H7 (cell line): ENCODE data around the gene KDM3B. TPM values are rescaled to one million over a fixed set of nuclear protein-coding genes. Genes with fewer than 3 reads are reported as not detected.
"Not testable (repeated sequence)": the region's sequence is repeated elsewhere in the genome, so short reads cannot be mapped to it uniquely, and the experiment has no call there.

Experiments
- DNase-seq: peaks from one replicate; pipeline ENCODE4 v3.0.0; 2012
- H3K27me3 ChIP-seq: 2 replicates; pipeline ENCODE4 v1.6.0; 2011; ENCODE audit warnings: mild to moderate bottlenecking, low read length; ENCODE audit not compliant: control insufficient read depth, insufficient read depth
- H3K36me3 ChIP-seq: replicated peaks from 2 replicates; pipeline ENCODE4 v1.5.1; 2011; ENCODE audit warnings: low read length; ENCODE audit not compliant: control insufficient read depth, insufficient read depth
- H3K4me3 ChIP-seq: 2 replicates; pipeline ENCODE4 v1.5.1; 2011; ENCODE audit warnings: low read depth, mild to moderate bottlenecking, control low read depth, low read length, moderate library complexity; ENCODE audit not compliant: insufficient read depth
- total RNA-seq: library from RNA; depleted of rRNA; stranded (reverse); fragments of >200 nt; shearing (Covaris generic); gene quantifications from 2 replicates; pipeline ENCODE4 v1.2.3, GENCODE V29; 2014; rRNA removed

KDM3B gene, protein sequence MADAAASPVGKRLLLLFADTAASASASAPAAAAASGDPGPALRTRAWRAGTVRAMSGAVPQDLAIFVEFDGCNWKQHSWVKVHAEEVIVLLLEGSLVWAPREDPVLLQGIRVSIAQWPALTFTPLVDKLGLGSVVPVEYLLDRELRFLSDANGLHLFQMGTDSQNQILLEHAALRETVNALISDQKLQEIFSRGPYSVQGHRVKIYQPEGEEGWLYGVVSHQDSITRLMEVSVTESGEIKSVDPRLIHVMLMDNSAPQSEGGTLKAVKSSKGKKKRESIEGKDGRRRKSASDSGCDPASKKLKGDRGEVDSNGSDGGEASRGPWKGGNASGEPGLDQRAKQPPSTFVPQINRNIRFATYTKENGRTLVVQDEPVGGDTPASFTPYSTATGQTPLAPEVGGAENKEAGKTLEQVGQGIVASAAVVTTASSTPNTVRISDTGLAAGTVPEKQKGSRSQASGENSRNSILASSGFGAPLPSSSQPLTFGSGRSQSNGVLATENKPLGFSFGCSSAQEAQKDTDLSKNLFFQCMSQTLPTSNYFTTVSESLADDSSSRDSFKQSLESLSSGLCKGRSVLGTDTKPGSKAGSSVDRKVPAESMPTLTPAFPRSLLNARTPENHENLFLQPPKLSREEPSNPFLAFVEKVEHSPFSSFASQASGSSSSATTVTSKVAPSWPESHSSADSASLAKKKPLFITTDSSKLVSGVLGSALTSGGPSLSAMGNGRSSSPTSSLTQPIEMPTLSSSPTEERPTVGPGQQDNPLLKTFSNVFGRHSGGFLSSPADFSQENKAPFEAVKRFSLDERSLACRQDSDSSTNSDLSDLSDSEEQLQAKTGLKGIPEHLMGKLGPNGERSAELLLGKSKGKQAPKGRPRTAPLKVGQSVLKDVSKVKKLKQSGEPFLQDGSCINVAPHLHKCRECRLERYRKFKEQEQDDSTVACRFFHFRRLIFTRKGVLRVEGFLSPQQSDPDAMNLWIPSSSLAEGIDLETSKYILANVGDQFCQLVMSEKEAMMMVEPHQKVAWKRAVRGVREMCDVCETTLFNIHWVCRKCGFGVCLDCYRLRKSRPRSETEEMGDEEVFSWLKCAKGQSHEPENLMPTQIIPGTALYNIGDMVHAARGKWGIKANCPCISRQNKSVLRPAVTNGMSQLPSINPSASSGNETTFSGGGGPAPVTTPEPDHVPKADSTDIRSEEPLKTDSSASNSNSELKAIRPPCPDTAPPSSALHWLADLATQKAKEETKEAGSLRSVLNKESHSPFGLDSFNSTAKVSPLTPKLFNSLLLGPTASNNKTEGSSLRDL (N-terminal part only)
- 55.6 and 74.8 TPM in 2 replicates for total RNA-seq

DNA sequence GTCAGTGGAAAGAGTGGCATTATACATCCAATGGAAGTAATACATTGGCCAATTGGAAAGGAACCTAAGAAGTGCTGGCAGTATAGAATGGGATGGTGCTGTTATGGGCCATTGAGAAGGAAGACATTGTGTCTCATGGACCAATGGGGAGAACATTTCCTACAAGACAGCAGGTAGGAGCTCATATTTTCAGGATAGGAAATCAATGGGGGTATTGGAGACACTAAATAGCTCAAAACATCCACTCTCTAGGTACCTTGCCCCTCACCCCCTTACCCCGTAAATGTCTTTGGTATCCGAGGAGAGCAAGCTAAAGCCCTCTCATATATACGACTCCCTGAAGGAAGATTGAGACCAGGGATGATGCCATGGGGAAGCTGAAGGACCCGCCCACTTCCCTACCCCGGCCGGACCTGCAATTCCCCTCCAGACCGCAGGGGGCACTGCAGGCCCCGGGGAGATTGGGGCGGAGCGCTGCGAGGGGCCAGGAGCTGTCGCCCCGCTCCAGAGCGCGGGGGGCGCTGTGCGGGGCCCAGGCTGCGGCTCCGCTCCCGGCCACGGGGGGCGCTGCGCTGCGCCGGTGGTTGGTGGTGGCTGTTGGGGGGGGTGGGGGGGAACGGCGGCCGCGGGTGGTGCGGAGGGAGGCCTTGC is at the start of gene KDM3B:
Gene KDM3B, plus strand, starts transcription at position 615 of the 651 bp plus-strand sequence. CDS start 111 bp downstream, outside the sequence.
- H3K4me3 ChIP-seq = peak within 1 kb of the TSS; percentile 88
- DNase-seq = peak; percentile 99
- no peaks in the 10 kb centered on the region for H3K27me3 ChIP-seq
- H3K36me3 ChIP-seq = peaks cover 9% of the 10 kb centered on the region

DNA sequence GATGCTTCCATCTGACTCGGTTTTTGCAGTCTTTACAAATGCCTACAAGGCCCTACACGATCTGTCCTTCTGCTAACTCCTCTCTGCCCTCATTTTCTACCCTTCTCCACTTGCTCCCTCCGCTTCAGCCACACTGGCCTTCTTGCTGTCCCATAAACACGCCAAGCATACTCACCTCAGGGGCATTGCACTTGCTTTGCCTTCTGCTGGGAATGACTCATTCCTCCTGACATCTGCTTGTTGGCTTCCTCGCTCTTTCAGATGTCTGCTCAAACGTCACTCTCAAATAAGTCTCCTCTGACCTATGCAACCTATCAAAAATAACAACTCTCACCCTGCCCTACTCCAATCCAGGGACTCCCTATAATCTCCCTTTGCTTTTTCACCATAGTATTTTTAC is 49.1 kb upstream of the KDM3B start:
- no peaks in the 10 kb centered on the region for H3K27me3 ChIP-seq
- H3K4me3 ChIP-seq = no peak overlapping the region
- DNase-seq = no peak
- H3K36me3 ChIP-seq = no peaks in the 10 kb centered on the region; the same call in none of the 2 replicates

DNA sequence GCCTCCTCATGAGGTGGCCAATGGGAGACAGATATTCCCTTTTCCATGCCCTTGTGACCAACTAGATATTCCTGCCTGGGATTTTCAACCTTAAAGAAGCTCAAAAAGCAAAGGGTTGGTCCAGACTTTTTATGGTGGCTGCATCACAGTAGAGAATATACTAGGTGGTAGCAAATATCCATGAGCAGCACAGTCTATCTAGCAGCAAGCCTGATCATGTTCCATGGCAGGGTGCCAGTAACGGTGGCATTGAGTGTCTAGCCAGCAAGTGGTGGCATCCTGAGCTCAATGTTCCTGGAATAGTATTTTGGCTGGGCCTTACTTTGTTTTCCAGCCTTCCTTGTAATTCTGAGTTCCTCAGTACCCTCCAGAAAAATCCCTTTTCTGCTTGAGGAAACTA is 46.7 kb upstream of the KDM3B start:
- no peak for DNase-seq
- Histone ChIP-seq H3K4me3 (no peak overlapping the region), H3K36me3 (no peaks in the 10 kb centered on the region; the same call in none of the 2 replicates), H3K27me3 (no peaks in the 10 kb centered on the region)

DNA sequence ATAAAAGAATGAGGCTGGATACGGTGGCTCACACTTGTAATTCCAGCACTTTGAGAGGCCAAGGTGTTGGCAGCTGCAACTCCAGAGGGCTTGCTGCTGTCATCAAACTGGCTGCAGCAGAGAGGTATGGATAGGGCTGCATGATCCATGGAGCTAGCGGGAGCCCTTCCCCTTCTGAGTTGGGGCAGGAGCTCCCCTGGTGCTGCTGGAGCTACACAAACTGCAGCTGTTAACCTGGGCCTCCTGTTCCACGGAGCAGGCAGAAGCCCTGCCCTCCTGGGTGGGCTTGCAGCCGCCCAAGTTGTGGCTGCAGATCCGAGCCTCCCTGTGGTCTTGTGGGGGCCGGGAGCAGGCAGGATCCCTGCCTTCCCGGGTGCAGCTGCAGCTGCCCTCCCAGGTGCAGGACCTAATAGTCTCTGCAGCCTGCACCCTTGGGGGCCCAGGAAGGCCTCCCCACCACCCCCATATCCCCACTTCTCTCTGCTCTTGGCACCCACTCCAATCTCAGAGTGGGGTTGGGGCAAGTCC is 36.7 kb upstream of the KDM3B start:
- no peak overlapping the region for H3K4me3 ChIP-seq
- H3K27me3 ChIP-seq = no peaks in the 10 kb centered on the region
- DNase-seq = no peak
- peaks cover 4% of the 10 kb centered on the region for H3K36me3 ChIP-seq

DNA sequence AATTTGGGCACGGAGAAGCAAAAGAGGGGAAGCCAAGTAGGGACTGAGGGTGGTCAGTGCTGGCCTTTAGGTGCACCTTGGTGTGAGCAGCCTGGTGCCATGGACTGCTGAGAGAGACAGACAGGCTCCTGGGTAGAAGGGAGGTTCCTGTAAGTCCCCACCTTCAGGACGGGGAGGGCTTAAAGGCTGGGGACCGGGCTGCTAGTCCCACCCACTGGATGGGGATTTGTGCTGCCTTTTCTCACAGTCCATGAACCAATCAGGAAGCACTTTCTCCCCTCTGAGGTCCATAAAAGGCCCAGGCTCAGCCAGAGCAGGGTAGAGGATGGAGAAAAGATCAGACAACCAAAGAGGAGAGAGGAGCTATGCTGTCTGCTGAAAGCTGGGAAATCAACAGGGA is 36.1 kb upstream of the KDM3B start:
- no peak overlapping the region for H3K4me3 ChIP-seq
- peak; percentile 60 for DNase-seq

DNA sequence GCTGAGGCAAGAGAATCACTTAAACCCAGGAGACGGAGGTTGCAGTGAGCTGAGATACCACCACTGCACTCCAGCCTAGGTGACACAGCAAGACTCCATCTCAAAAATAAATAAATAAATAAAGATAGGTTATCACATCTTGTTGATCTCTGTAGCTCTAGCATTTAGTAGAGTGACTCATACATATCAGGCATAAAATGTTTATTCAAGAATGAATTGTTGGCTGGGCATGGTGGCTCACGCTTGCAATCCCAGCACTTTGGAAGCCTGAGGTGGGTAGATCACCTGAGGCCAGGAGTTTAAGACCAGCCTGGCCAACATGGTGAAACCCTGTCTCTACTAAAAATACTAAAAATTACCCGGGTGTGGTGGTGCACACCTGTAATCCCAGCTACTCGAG is 34.3 kb upstream of the KDM3B start:
- DNase-seq, H3K4me3 ChIP-seq, H3K27me3 ChIP-seq, H3K36me3 ChIP-seq: not testable (repeated sequence)

More for the DNA sequence above, 36.1 kb upstream of the KDM3B start:
- Histone ChIP-seq H3K36me3 (peaks cover 4% of the 10 kb centered on the region), H3K27me3 (no peaks in the 10 kb centered on the region)

DNA sequence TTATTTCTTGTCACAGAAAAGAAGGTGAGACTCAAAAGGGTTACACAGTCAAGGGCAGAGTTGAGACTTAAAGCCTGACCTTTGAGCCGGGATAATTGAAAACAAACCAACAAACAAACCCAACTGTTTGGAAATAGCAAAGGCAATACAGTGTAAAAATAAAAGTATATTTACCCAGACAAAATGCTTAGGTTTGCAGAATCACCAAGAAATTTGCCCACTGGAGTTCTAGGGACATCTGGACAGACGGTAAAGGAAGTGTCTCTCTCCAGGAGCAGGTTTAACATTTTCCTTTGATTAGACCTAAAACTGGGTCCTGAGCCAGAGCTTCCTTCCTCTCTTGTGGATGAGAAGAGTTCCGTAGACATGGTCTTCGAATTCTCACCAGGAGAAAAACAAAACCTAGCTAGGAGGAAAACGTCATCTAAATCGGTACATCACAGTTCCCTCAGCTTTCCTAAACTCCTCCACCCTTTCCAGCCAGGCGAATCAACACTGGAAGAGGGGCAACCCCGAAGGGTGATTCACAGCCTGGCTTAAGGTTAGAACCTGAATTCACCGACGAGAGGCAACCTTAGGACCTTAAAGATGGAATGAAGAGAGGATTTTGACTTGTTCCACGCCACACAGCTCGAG is 21.6 kb upstream of the KDM3B start:
- H3K36me3 ChIP-seq = peaks cover 2% of the 10 kb centered on the region; the same call in 1 of the 2 replicates
- no peak for DNase-seq
- H3K27me3 ChIP-seq = no peaks in the 10 kb centered on the region
- peak overlapping the region; percentile 52 for H3K4me3 ChIP-seq

DNA sequence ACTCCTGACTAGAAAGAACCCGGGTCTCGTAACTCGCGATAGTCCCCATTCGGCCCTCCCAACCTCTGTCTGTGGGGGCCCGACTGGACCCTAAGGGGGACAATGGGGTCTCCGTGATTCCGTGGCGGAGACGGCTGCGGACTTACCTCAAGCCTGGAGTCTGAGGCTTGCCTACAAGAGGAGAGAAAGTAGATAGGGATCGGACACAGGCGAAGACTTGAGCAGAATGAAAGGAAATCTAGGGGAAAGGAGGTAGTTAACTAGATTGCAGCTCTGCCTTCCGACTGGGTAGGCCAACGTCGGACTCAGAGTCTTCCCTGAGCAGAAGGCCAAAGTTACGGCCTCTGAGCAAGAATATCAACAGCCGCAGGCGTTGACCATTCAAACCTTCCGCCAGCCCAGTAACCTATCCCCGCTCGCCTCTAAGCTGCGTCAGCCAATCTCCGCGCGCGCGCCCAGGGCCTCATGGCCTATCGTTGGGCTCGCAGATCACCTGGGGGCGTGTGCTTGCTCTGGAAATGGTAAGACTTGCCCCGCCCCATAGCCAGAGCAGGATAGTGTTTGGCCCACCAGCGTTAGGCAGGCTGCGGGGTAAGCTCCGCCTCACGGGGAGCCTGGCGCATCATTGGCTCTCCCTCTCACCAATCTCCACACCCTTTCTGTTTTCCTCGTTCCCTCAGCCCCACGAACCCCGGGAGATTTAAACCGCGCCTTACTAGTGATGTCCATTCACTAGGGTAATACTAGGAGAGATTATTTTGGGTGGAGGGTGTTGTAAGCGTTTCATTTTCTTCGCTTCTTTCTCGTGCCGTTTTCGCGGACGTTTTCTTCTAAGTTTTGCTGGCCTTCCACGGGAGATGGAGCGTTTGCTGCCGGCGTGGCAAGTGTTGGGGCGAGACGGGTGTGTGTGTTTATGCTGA is 20.8 kb upstream of the KDM3B start, which contains the start of gene CDC25C:
Gene CDC25C, minus strand, starts transcription at position 356 of the 920 bp plus-strand sequence. CDS start 624 bp downstream, outside the sequence.
- peak; percentile 93 for DNase-seq

DNA sequence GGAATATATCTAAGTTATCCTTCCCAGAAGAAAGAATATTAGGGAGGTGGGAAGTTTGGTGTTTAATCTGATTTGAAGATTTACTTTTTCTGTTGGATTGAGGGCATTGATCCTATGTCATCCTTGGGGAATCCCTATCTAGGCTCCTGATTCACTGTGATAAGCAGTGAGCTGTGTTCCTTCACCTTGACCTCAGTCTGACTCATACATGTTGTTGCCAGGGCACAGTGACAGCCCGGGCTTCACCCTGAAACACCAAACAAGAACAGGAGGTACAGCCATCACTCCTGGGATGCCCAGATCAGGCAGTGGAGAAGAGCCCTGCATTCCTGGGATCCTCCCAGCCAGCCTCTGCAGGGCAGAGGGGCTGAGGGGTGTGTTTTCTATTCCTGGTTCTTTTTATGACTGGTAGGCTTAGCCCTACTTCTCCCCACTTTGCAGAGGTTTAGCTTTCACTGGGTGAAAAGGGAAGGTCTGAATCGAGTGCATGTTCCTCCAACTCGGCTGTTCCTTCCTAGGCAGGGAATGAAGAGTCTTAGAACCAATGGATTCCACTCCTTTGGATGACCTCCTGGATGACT is 17.5 kb upstream of the KDM3B start:
- Histone ChIP-seq H3K36me3 (no peaks in the 10 kb centered on the region; the same call in 1 of the 2 replicates), H3K27me3 (no peaks in the 10 kb centered on the region)
- no peak for DNase-seq

More for the DNA sequence above, 20.8 kb upstream of the KDM3B start, which contains the start of gene CDC25C:
- peak within 1 kb of the TSS; percentile 52 for H3K4me3 ChIP-seq
- peaks cover 2% of the 10 kb centered on the region; the same call in 1 of the 2 replicates for H3K36me3 ChIP-seq
- no peaks in the 10 kb centered on the region for H3K27me3 ChIP-seq

DNA sequence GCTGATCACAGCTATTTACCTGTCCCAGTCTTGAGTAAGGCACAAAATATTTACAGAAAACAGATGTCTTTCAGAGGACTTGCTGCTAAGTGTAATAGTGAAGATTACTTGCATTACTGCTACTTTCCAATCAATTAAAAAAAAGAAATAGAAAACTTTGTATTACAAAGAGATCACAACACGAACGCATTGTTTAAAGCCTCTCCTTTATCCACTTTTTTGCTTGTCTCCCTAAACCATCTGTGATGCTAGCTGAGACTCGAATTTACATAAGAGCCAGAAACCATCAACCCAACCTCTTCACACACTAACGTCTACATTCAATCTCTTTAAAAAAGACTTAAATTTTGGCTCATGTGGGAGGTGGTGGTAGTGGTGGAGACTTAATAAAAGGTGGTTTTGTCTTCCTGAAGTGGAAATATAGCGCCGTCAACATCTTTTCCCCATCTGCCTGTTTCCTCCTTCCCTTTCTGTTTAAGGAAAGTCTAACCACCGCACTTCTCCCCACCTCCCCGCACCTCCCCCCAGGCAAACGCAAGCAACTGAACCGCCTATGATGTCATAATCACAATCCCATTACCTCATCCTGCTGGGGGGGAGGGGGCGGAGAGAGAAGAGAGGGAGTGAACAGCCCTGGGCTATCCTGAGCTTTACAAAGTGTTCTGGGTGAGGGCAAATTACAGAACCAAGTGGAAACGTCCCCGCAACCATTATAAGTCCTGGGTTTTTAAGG is 15.4 kb upstream of the KDM3B start:
- Histone ChIP-seq H3K4me3 (peak overlapping the region; percentile 78), H3K27me3 (no peaks in the 10 kb centered on the region), H3K36me3 (peaks cover 9% of the 10 kb centered on the region)
- peak; percentile 85 for DNase-seq

More for the DNA sequence above, 17.5 kb upstream of the KDM3B start:
- no peak overlapping the region for H3K4me3 ChIP-seq

DNA sequence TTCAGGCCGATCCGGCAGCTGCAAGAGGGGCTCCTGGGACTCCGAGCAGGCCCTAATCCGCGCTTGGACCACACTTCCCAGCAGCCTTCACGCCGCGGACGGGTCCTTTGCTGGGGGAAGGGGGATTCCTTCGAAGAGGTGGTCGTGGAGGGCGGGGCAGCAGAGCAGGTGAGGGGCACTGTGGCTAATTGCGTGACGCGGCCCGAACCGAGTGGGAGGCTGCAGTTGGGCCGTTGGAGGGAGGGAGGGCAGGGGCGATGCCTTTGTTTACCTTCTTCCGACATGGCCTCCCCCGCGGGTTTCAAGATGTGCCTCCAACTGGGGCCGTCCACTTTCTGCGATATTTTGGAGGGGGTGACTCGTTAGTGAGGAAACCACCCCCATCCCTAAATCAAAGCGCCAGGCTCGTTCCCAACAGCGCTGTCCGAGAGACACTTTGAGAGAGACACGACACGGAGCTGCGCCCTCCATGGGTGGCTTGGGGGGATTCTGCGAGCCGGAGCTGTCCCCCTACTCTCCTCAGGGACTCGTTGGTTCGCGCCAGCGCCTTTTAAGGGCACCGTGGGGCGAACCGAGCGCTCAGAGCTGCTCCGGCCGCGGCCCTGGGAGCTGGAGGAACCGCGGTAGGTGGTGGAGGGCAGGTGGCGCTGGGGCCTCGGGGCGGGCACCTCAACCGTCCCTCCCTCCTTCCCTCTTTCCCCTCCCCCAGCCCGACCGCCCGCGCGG is 14.6 kb upstream of the KDM3B start, which contains the start of gene FAM53C:
Gene FAM53C, plus strand, starts transcription at position 582 of the 726 bp plus-strand sequence. CDS start 3,070 bp downstream, outside the sequence.
- DNase-seq = peak; percentile 96
- peak within 1 kb of the TSS; percentile 78 for H3K4me3 ChIP-seq
- no peaks in the 10 kb centered on the region for H3K27me3 ChIP-seq
- peaks cover 9% of the 10 kb centered on the region for H3K36me3 ChIP-seq
